Endometrial microvascular endothelial cells (primary cell): Measurements from ENCODE around the gene RASL10B. TPM values are rescaled to one million over a fixed set of nuclear protein-coding genes. Genes with fewer than 3 reads are reported as not detected.

ENCODE experiments used
- in situ Hi-C: cut with HindIII; loops from 2 replicates; pipeline ENCODE4 v1.10.0; 2017; ENCODE audit warnings: low sequenced_read_pairs, low pct_unique_long_range_greater_than_20kb; ENCODE audit errors: inconsistent ontology term
- total RNA-seq: library from RNA; depleted of rRNA; stranded (reverse); fragments of >200 nt; gene quantifications from one replicate; pipeline ENCODE4 v1.2.3, GENCODE V29; 2015; ENCODE audit errors: inconsistent ontology term

RASL10B gene
- total RNA-seq, 1 donor from 2014 or later = under 0.01 TPM

DNA sequence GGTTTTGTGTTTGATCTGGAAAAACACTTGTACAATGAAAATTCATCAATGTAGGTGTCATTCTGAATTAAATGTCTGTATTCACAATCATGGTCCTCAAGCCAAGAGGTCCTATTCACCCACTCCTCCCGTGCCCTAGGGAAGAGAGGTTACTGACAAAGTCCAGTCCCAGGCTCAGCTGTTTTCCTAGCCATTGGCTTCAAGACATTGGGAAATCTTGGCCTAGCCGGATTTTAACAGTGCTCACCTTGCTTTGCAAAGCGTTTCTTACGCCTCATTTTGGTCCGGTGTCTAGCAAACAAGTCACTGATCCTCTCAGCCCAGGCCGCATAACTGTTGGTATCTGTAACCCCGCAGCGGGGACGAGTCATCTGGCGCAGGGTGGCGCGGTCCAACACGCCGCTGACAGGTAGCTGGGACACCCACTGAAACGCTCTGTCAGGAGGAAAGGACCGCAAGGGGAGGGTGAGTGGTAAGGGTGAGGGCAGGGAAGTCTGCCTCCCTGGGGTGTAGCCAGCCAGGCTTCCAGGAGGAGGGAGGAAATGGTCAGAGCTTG, 47.3 kb downstream of the RASL10B start:
- in situ Hi-C loops = no loop called here

DNA sequence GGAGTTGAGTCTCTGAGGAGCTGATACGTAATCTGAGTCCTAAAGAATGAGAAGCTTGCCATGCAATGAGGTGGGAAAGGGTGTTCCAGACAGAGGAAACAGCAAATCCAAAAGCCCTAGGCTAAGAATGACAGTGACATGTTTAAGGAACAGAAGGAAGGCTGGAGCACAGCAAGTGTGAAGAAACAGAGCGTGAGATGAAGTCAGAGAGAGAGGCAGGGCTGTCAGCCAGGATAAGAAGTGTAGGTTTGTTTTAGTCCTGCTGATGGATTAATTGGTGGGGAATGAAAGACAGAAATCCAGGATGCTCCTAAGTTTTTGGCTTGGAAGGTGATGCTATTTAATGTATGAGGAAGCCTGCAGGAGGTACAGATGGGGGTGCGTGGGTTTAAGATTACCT, 49.5 kb downstream of the RASL10B start:
- in situ Hi-C loops = no loop called here

DNA sequence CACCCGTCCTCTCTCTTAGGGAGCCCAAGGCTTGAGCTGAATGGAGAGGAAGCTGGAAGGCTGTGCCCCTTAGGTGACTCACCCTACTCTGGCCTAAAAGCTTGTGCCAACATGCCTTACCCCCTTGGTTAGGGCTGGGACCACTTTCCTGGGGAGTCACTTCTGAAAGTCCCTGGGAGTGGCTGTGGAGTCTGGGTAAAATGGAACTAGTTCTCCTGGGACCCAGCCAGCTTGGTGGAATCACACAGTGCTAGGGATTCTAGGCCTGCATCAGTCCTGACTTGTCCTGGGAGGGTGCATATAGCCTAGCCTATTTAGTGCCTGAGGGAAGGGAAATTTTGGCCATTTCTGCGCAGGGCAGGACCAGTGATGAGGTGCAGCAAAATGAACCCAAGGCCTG, 53.5 kb downstream of the RASL10B start:
- in situ Hi-C loops = no loop called here

- in situ Hi-C loops = no loop called here
Observed at GRCh38 chr17:35786941-35787432, 55.5 kb downstream of the RASL10B start.

GRCh38 chr17:35788477-35789368, 57.3 kb downstream of the RASL10B start:
- in situ Hi-C loops = no loop called here

GRCh38 chr17:35790841-35791240, 59.4 kb downstream of the RASL10B start:
- in situ Hi-C loops = no loop called here

DNA sequence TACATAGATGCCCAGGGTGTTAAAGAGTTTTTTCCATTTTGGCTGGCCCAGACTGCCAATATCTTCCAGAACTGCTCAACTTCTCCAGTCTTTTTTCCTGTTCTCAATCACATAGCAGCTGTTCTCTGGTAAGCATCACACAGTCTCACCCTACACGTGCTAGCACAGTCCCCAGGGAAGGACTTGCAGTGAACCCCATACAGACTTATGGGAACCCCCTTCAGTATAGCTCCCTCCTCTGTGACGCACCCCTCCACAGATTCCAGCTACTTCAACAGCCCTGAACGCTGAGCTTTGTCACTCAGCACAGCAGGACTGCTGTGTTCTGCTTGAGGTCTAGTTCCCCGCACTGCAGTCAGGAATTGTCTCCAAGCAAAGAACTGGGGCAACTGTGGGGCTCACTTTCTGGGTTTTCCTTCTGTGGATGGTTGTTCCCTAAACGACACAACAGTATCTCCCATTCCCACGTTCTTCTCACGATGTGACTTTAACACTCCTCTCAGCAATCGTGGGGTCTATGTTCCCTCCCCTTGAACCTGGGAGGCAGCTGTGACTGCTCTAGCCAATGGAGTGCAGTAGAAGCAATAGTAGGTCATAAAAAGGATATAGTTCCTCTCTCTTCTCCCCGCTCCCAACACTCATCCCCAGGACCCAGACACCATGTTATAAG, 60.4 kb downstream of the RASL10B start:
- in situ Hi-C loops = no loop called here

Other genes with a start within 250 kb of the RASL10B start
- gene SLFN12L, start 194.0 kb upstream of the RASL10B start, total RNA-seq = not detected
- gene SLFN14, start 170.8 kb upstream of the RASL10B start, total RNA-seq = not detected
- 12.0 TPM for gene PEX12, start 153.1 kb upstream of the RASL10B start, total RNA-seq
- gene AP2B1, start 144.3 kb upstream of the RASL10B start, total RNA-seq = 115 TPM
- gene GAS2L2, start 21.6 kb downstream of the RASL10B start, total RNA-seq = not detected
- not detected for gene C17orf50, start 29.2 kb downstream of the RASL10B start, total RNA-seq
- gene MMP28, start 64.0 kb downstream of the RASL10B start, total RNA-seq = 0.19 TPM
- gene TAF15, start 77.8 kb downstream of the RASL10B start, total RNA-seq = 30.8 TPM
- gene HEATR9, start 137.3 kb downstream of the RASL10B start, total RNA-seq = not detected
- 0.46 TPM for gene CCL5, start 148.7 kb downstream of the RASL10B start, total RNA-seq
- gene RDM1, start 199.1 kb downstream of the RASL10B start, total RNA-seq = not detected
- gene LYZL6, start 212.1 kb downstream of the RASL10B start, total RNA-seq = not detected
- gene CCL16, start 249.9 kb downstream of the RASL10B start, total RNA-seq = not detected